MM.1S (cell line): ENCODE data around the gene LDLRAP1.

ENCODE experiments used
- EZH2 ChIP-seq: fragments of 300-600 bp; sonication (generic); optimal IDR thresholded peaks from 2 replicates; pipeline ENCODE3; 2017; ENCODE audit warnings: low read depth, mild to moderate bottlenecking, antibody characterized with exemption, low read length, mixed read lengths
- EZH2phosphoT487 ChIP-seq: fragments of 300-600 bp; sonication (generic); IDR thresholded peaks from 2 replicates; pipeline ENCODE4 v1.6.1; 2018; ENCODE audit warnings: antibody characterized with exemption, low read length
- TF ChIP-seq, protein P1 (sequence below): fragments of 300-600 bp; sonication (generic); IDR thresholded peaks from 2 replicates; pipeline ENCODE4 v1.5.1; 2016; ENCODE audit warnings: antibody characterized with exemption, low read length, mixed read lengths

GRCh38 chr1:25517476-25518394 lies 25.7 kb upstream of the LDLRAP1 start:
- TF ChIP-seq EZH2 (no peak), EZH2phosphoT487 (no peak)
- TF ChIP-seq, protein P1, sequence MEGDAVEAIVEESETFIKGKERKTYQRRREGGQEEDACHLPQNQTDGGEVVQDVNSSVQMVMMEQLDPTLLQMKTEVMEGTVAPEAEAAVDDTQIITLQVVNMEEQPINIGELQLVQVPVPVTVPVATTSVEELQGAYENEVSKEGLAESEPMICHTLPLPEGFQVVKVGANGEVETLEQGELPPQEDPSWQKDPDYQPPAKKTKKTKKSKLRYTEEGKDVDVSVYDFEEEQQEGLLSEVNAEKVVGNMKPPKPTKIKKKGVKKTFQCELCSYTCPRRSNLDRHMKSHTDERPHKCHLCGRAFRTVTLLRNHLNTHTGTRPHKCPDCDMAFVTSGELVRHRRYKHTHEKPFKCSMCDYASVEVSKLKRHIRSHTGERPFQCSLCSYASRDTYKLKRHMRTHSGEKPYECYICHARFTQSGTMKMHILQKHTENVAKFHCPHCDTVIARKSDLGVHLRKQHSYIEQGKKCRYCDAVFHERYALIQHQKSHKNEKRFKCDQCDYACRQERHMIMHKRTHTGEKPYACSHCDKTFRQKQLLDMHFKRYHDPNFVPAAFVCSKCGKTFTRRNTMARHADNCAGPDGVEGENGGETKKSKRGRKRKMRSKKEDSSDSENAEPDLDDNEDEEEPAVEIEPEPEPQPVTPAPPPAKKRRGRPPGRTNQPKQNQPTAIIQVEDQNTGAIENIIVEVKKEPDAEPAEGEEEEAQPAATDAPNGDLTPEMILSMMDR: no peak
